DMS153 treated with DMSO at 0.1 percent for 48 hours (cell line): ENCODE results near the gene VPS13D.

ENCODE experiments used
- DNase-seq: peaks from one replicate; lab custom pipeline; 2025; ENCODE audit not compliant: unreplicated experiment; lab: John Stamatoyannopoulos, UW

Gene VPS13D

DNA sequence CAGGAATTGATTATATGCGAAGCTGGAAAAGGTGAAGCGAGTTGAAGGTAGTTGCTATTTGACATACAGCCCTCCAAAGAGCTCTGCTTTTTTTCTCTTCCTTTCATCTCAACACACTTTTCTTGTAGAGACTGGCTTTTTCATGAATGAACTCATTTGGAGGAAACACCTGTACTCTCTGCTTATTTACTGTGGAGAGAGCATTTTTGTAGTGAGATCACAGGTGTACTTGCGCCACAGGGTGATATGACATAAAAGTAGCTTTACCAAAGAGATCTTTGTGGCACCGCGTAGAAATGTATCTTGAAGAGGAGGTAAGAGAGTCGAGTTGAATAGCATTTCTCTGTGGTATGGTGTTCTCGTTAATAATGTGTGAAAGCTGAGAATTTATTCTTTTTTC, 187.6 kb downstream of the VPS13D start:
- no peak for DNase-seq

DNA sequence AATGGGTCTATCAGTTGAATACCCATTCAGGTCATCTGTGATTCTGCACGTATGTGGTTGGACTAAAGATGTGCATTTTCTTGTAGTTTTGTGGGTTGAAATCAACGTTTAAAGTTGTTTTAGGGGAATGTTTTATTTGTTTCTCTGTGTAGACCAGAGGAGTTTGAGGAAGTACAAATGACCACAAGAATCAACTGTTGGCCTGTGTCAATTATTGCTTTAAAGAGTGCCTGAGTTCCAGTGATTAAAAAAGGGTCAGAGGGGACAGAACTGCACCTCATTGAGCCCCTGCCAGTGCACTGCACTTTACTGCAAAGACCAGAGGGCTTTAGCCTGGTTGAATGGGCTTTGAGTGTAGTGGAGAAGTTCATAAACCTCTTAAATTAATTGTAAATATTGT, 190.3 kb downstream of the VPS13D start:
- DNase-seq: no peak

DNA sequence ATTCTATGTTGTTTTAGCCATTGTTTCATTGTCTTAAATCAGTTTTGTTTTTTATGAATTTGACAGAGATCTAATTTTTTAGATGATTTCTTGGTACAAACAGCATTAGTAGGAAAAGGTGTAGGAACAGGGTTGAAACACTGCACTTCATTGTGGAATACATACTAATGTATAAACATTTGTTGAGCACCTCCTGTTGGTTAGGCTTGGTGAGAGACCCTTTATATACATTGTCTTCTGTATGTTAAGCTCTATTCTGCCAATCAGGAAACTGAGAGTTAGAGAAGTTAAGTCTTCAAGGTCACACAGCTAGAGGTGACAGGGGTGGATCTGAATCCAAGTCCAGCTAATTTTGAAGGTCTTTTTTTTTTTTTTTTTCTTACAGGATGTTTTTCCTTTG, 192.7 kb downstream of the VPS13D start:
- DNase-seq: no peak

DNA sequence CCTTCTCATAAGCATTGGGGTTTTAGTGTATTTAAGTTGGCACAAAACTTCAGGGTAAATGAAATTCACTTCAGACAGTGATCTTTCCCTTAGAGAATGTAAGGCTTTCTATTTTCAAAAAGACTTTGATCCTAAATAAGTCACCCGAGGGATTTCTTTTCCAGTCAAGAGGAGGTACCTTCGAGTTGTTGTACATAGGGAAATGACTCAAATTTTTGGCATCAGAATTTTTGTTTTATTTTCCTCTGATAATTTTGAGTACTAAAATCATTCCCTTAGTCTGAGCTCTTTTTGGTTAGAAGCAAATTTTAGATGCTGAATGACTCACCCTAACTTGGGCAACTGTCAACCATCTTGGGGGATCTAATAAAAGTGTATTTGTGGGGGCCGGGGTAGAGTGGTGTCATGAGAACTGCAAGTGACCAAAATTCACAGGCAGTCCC, 194.3 kb downstream of the VPS13D start:
- no peak for DNase-seq

DNA sequence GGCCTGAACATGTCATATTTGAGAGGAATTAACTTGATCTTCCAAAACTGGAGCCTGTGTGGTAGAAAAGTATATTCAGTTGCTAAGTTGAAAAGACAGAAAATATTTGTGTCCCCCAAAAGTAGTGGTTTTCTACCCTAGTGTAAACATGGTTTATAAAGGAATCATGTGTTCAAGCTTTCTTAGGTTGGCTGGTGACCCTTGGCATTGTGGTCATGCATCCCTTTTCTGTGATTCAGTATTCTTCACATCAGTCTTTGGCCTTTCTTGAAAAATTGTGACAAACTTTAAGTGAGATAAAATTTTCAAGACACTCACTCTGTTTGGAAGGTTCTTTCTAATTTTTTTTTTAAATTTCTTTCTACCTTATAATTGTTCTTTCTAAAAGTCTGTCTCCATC, 195.0 kb downstream of the VPS13D start:
- DNase-seq: no peak

DNA sequence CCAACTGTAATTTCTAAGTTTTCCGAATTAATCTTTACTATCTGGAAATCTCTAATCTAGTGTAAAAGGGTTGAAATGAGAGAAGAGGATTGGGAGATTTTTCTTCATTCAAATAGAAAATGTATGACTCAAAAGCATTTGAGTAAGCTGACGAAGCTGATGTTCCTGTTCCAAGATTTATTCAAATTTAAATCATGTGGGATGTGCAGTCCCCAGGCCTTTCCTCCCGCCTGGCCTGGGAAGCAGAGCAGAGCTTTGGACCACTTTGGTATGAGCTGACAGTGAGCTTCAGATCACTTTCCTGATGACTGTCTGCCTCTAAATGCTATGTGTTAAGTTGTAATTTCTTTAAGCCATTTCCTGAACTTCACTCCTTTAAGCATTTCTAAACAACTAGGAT, 196.2 kb downstream of the VPS13D start:
- DNase-seq: no peak

DNA sequence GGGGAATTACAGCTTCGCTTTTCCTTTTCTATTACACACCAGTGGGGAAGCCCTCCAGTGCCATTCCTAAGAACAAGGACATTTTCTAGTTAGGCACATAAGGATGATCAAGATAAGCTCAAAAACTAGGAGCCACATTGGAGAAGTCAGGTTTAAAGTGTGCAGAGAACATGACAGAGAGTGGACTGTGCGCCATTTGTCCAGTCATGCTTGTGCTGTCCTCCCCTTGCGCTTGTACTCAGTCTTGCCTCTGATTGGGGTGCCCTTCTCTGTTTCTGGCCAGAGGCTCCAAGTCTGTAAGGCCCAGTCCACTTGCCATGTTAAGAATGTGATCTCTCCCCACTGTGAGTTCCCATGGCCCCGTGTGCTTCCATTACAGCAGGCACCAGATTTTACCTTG, 198.5 kb downstream of the VPS13D start:
- no peak for DNase-seq

DNA sequence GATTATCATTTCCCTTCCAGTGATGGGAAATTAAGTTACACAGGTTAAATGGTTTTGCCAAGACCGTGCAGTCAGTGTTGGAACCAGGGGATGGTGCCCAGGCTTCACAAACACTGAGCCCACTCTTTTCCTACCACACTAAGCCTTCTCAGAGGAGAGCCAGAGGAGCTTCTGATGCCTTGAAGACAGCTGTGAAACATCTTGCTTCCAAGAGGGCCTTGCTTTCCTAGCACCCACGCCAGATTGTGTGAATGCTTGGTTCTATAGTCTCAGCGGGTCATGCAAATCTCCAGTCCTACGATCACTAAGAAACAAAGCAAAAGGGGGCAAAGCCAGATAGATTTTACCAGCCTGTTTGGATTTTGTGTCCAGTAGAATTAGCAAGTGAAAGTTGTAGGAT, 200.7 kb downstream of the VPS13D start:
- DNase-seq: no peak

DNA sequence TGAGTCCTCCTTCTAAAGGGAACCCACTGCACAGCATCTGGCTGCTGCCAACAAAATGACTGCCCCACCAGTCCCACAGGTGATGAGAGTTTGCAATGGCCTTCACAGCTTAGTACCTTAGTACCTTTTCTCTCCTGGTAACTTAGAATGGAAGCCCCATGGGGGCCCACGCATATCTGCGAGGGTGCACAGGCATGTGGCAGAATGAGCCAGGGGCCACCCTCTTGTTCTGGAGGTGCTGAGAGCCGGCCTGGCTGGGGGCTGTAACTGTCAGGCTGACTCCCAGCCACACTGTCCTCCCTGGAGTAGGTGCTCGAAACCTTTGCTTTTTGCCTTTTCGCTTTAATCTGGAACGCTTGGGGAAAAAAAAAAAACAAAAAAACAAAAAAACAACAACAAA, 203.1 kb downstream of the VPS13D start:
- no peak for DNase-seq

DNA sequence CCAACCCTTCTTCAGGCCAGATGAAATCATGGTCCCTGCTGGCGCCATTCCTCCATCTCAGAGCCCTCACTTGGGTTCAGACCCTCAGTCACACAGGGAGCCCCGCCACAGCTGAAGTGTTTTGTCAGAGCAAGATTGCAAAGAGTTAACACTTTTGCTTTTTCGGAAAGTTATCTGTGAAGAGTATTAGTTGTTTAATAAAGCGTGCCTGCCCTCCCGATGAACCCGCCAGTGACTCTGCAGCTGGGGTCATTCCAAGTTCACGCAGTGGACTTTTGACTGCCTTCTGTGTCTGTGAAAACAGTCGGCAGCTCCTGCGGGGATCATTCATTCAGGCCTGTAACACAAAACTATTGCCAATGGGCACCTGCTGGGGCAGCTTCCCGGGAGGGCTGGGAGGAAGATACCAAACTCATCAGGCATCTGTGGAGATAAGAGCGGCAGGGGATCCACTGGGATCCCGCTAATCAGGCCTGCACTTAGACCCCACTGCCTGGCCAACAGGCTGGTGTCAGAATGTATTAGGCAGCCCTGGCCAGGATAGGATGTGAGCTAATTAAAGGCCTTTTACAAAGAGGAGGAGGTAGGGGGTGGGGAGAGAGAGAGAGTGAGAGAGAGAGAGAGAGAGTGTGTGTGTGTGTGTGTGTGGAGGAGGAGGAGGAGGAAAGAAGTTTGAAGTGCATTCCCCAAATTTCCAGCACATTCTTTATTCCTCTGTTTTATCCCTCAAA, 203.7 kb downstream of the VPS13D start:
- DNase-seq: no peak

DNA sequence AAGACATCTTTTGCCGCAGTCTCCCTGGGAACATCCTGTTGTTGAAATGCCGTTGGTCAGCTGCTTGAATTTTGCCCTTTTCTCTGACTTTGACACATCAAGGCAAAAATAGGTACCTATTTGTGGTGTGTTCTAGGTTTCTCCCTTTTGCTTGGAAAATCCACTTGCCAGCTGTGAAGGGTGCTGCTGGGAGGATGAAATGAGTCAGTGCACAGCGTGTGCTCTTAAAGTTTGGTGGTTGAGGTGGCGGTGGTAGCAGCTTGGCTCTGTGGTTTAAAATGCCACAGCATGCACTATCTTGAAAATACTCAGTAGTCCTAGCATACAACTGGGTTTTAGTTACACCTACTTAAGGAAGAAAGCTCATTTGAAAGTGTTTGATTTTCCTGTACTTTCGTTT, 204.3 kb downstream of the VPS13D start:
- DNase-seq: no peak

DNA sequence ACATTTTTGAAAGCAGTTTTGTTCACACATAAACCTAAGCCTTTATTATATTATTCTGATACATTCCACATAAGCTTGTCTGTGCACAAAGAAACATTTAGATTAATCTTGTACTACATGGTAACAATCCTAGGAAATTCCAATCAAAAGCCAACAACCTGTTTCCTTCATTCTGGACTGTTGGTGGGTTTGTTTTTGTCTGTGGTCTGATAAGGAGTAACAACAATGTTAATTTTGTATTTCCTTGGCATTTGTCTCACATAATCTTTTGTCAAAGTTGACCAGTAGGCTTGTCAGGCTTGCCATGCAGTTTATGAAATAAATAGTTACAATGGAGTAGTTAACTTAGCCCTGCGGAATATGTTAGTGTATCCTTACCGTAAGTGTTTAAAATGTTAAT, 204.9 kb downstream of the VPS13D start:
- DNase-seq: no peak

DNA sequence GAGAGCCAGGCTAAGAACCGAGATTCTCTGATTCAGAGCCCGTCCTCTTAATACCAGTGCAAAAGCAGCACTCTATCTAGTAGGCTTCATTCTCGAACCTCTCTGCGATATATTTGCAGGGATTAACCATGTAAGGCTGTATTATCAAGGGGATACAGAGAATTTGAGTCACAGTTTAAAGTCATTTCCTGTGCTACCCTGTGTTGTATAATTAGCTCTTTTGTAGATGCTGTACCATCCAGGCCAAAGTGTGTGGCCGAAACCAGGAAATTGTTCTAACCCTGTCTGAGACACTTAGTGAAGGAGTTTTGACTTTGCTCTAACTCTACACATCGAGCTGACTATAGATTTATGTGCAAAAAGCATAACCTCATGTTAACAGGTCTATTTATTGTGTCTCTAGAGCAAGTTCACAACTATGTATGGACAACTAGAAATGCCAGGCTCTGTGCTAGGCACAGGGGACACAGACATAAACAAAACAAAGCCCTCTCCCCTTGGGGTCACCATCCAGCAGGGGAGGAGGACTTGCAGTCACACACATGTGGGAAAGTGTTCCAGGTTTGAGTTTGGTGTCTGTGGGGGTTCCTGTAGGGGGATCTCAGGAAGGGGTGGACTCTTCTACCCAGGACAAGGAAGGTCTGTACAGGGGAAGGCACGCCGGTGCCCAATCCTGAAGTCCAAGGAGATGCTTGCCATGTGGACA, 206.0 kb downstream of the VPS13D start:
- DNase-seq: no peak

DNA sequence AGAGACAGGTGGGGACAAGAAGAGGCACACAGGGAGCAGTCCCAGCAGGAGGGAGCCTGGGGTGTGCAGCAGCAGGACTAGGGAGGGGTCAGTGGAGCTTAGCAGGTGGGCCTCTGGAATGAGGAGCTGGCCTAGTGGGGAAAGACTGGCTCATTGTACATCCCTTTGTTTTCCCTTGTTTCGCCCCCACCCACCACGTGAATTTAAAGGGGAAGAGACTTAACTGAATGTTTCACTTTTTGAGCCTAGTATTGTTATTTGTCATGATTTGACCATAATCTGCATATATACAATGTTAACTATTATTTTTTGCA, 206.5 kb downstream of the VPS13D start:
- DNase-seq: no peak

DNA sequence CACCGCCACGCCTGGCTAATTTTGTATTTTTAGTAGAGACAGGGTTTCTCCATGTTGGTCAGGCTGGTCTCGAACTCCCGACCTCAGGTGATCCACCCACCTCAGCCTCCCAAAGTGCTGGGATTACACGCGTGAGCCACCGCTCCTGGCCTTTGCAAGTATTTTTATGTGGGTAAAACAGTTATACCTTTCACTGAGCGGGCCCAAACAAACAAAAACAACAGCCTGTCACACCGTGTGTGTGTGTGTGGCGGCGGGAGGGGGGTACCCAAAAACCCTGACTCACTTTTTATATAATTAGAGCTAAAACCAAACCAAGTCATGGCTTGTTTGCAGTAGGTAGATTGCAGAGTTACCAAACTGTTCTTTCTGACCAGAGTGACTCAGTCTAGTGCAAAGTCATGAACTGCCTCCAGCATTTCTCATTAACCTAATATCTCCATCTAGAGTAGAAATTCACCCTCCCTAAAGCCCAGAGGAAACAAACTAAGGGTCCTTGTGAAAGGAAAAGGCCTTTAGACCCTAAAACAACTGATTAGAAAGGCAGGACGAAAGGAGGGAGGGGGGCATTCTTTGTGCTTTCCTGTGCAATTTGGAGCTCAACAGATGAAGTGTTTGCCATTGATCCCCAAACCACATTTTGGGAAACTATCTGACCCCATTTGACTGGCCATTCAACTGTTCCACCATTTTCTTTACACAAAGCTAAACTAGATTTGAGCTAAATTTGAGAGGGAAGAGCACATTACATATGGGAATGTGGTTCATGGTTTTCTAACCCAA, 207.2 kb downstream of the VPS13D start:
- no peak for DNase-seq

DNA sequence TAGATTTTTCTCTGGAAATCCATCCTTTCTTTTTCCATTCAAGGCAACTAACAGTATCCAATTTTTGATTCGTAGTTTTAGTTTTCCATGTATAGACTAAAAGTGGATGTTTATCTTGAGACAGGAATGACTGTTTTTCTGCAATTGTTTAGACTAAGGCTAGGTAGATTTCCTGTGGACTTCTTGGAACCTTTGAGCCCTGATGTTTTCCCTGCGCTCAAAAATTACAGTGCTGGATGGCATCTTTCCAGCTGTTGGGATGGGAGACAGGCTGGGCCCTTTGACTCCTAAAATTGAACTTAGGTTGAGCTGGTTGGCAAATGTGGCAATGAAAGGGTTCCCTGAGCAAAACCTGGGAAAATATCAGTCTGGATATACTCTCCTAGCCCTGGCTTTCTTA, 207.8 kb downstream of the VPS13D start:
- DNase-seq: no peak

DNA sequence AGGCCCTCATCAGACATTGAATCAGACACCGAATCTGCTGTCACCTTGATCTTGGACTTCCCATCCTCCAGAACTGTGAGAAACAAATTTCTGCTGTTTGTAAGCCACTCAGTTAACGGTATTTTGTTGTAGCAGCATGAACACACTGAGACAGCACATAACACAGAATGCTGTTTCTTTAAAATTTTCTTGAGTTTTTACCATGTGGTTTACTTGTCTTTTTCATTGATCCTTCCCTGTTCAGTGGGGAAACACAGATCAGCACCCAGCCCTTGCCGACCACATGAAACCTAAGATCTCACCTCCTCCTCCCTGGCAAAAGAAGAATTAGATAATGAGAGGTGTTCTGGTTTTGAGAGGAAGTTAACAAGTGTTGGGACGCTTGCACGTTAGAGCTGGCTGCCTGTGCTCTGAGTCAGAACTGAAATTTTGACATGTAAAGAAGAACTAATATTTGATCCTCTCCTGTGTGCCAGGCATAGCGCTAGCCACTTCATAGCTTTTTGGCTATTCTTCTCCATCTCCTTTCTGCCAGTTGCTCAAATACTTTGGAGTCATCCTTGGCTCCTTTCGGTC, 208.6 kb downstream of the VPS13D start:
- DNase-seq: no peak

DNA sequence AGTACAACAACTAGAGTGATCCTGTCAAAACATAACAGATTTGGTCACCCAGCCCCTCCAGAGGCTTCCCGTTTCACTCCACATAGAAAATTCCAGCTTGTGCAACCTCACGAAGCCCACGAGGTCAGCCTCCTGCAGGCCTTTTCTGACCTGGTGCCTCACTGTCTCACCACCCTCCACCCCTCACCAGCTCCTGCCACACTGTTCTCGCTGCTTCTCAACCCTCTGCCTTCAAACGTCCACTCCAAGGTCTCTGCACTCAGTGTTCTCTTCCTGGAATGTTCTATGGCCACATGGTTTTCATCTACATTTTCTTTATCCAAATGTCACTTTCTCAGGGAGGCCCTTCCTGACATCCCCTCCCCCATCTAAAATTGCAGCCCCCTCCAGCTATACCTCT, 209.2 kb downstream of the VPS13D start:
- DNase-seq: no peak

DNA sequence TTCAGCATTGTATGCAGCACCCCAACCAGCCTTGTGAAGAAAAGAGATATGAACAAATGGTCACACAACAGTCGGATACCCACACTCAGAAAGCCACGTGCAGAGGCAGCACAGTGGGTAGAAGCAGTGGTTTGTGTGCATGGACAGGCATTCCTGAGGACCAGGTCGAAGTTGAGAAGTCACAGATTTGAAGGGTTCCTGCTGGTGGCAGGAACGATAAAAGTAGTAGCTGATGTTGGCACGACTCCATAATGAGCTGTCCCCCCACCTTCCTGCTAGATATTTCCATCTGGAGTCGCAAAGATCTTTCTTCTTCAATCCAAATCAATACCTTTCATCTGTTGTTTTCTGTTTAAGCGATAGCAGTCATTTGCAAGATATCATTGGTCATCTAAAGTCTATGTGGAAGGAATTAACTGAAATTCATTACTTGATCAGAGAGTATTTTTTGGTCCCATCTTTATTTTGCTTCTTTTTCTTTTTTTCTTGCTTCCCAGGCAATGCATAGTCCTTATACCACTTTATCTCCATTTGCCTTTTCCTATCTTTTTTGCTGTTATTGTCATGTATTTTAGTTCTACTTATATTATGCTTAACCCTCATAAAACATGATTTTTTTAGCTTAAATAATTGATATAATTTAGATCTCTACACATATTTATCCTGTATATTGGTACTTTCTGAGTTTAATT, 211.7 kb downstream of the VPS13D start:
- no peak for DNase-seq

DNA sequence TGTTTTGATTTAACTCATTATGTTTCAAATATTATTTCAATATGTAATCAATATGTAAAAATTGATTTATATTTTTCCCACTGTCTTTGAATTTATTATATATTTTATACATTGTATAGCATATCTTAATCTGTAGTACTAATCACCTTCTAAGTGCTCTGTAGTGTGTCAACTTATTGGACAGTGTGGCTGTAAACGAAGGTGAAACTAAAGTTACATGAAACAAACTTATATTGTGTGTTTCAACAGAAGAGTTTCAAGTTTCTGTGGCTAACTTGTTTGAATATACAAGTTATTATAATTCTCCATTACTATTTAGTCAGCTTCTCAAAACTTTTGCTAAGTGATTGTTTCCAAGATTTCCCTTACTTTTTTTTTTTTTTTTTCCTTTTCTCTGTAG, 212.4 kb downstream of the VPS13D start:
- no peak for DNase-seq

DNA sequence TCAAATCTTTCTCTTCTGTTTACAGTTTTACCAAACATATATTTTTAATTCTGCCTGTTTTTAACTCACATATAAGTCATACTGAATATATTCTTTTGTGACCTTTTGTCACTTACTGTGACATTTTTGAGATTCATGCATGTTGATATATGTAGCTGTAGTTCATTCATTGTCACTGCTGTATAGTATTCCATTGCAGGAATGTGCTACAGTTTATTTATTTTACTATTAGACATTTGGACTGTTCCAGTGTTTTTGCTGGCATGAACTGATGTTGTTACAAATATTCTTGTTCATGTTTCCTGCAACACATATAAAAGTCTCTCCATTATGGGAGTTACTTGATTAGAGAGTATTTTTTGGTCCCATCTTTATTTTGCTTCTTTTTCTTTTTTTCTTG, 213.3 kb downstream of the VPS13D start:
- DNase-seq: no peak
